Left lobe of liver (tissue), 2 donors: Measurements from ENCODE around the gene SULT1B1. TPM values are rescaled to one million over a fixed set of nuclear protein-coding genes. Genes with fewer than 3 reads are reported as not detected.

ENCODE experiments used
- ATAC-seq: fragments of 200-7000 bp; cut with Tn5 transposase; one replicate; pipeline ENCODE4 v1.9.1; 2020; ENCODE audit warnings: mild to moderate bottlenecking, moderate library complexity
- DNase-seq: peaks from one replicate; pipeline ENCODE4 v3.0.0-alpha.2; 2020; ENCODE audit warnings: low spot score
- total RNA-seq: library from RNA; stranded (reverse); gene quantifications from one replicate; pipeline ENCODE4 v1.2.1, GENCODE V29; 2021
- donor health status: DM: no; HTN: no; CAD: no; lungs with moderate emphysema.
- donor health status: DM: no; HTN: yes; CAD: no.

The SULT1B1 gene
- total RNA-seq, 1 donor from 2014 or later: 31.0 TPM

GRCh38 chr4:69750346-69750745 lies 10.1 kb downstream of the SULT1B1 start:
- no peak for DNase-seq
- no peak for ATAC-seq

DNA sequence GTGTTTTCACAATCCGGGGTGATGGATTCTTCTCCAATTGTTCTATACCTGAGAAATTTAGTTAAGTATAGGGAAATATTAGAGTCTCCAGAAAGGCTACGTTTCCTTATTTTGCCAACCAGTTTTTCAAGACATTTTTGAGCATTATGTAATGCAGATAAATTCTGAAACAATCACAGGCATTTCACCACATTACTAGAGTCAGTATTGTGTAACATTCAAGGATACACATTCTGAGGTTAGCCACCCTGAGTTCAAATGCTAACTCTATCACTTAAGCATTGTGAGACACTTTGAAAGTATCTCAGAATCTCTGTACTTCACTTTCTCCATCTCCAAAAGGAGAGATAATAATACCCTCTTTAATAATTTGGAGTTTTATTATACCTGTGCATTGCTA lies 10.6 kb downstream of the SULT1B1 start:
- DNase-seq: no peak
- ATAC-seq: peak; percentile 52

DNA sequence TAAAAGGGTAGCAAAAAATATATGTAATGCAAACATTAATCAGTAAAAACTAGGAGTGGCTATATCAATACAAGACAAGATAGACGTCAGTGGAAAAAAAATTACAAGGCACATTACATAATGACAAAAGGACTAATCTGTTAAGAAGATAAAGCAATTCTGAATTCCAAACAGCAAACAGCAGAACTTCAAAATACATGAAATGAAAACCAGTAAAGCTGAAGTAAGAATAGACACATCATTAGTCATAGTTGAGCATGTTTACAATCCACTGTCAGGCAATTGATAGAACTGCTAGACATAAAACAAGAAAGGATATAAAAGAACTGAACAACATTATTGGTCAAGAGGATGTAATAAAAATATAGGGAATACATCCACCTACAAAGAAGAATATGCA lies 12.2 kb downstream of the SULT1B1 start:
- no peak for ATAC-seq
- no peak for DNase-seq

DNA sequence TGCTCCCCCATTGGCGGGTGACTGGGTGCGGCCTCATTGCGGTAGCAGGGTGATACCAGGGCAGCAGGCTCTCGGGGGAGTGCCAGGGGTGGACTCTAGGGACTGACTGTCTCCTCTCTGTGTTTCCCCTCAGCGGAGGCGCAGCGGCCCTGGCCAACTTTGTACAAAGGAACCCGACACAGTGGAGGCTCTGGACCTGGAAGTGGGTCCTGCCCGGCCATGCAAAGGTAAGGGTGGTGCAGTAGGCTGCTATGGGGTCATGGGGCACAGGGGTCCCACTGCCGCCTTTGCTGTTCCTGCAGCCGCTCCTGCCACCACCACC lies 16.3 kb downstream of the SULT1B1 start:
- DNase-seq (no peak), ATAC-seq (no peak)

DNA sequence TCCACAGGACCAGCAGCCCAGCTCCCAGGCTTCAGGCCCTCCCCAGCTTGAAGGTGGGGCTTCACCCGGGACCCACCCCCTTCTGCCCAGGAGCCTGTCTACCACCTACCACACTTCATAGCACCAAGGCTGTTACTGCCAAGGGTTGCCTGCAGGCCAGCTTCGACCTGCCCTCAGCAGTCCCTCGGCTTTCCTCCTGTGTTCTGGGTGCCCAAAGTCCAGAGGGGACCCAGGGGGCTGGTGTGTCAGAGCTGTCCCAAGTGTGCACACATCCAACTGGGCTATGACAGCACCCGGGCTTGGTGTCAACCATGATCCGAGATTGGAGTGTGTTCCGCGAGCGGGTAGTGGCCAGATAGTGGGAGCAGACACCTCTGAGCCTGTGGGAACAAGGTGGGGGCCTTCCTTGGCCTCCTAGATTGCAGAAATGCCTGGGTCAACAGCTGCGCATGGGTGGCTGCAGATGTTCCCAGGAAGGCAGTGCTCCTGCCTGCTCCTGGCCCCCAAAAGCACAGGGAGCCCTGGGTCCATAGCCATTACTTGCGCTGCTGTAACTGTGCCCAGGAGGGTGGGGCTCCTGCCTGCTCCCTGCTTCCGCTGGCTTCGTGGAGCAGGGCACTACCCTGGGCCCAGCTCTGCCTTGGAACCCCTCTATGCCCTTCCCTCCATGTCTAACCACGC lies 16.8 kb downstream of the SULT1B1 start:
- DNase-seq: no peak
- ATAC-seq: no peak

GRCh38 chr4:69742596-69742995 lies 17.8 kb downstream of the SULT1B1 start:
- DNase-seq (no peak), ATAC-seq (no peak)

GRCh38 chr4:69738872-69739271 lies 21.5 kb downstream of the SULT1B1 start:
- ATAC-seq: peak; percentile 89
- no peak for DNase-seq

- ATAC-seq (no peak), DNase-seq (no peak)
These were observed 25.3 kb downstream of the SULT1B1 start for GRCh38 chr4:69735119-69735518.

- DNase-seq (no peak), ATAC-seq (no peak)
These were observed 28.6 kb downstream of the SULT1B1 start for GRCh38 chr4:69731847-69732246.

GRCh38 chr4:69731241-69731640 lies 29.2 kb downstream of the SULT1B1 start:
- ATAC-seq (no peak), DNase-seq (no peak)

- DNase-seq (no peak), ATAC-seq (no peak)
These were observed 30.4 kb downstream of the SULT1B1 start for GRCh38 chr4:69730002-69730401.

GRCh38 chr4:69727926-69728325 lies 32.5 kb downstream of the SULT1B1 start:
- DNase-seq (no peak), ATAC-seq (no peak)

DNA sequence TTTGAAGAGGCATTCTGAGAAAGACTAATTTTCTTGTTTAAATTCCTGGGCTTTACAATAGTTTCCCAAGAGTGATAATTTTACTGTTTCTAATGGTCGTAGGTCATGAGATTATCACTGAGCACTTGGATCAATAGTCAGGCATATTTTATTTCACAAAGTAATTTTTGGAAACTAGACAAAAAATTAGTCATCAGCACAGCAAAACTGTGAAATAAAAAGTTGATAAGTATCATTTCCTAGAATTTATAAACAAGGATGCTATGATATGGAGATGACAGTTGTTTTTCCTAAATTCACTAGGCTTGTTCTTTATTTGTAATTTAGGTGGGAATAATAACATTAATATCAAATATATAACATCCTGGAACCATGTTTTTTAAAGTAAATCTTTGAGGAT lies 33.0 kb downstream of the SULT1B1 start:
- ATAC-seq: no peak

GRCh38 chr4:69726971-69727370 lies 33.4 kb downstream of the SULT1B1 start:
- DNase-seq (no peak), ATAC-seq (no peak)

More for the DNA sequence above, 33.0 kb downstream of the SULT1B1 start:
- DNase-seq: no peak

- ATAC-seq: no peak
- no peak for DNase-seq
These were observed 41.8 kb downstream of the SULT1B1 start for GRCh38 chr4:69718396-69719271.

DNA sequence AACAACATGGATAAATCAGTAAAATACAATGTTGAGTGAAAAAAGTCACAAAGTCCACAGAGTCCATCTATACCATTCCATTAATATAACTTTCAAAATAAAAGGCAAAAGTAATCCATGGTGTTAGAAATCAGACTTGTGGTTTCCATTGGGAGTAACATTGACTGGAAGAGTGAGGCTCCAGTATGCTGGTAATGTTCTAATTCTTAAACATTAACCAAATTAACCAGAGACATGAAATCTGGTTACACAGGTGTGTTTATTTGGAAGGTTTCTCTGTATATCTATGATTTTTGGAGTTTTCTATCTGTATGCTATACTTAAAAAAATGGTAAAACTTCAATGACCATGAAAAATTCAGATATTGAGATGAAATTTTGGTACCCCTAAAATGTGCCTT lies 42.6 kb downstream of the SULT1B1 start:
- DNase-seq (no peak), ATAC-seq (peak; percentile 49)

DNA sequence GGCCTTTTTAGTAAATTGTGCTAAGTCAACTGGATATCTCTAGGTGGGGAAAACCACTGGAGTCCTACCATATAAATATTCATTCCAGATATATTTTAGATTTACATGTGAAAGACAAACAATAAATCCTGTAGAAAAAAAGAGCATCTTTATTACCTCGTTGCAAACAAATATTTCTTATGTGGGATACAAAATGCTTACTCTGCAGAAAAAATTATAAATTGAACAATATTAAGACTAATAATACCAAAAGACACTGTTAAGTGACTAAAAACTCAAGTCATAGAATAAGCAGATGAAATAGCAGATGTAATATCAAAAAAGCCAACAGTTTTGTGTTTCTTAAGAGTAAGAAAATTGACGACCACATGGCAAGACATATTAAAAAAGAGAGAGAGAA lies 43.8 kb downstream of the SULT1B1 start:
- DNase-seq (no peak), ATAC-seq (no peak)

DNA sequence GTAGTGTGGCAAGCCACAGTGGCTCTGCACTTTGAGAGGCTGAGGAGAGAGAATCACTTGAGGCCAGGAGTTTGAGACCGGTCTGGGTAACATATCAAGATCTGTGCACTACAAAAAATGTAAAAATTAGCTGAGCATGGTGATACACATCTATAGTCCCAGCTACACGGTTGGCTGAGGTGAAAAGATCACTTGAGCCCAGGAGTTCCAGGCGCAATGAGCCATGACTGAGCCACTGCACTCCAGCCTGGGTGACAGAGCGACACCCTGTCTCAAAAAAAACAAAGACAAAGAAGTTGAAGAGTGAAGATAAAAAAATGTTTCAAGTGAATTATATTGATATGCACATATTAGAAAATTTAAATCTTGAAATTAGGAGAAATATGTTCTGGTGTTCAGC lies 46.3 kb downstream of the SULT1B1 start:
- DNase-seq (no peak), ATAC-seq (peak; percentile 52)

- DNase-seq (peak; percentile 74), ATAC-seq (peak; percentile 87)
These were observed 46.8 kb downstream of the SULT1B1 start for GRCh38 chr4:69713593-69713992.

- DNase-seq (peak; percentile 59), ATAC-seq (peak; percentile 60)
These were observed 49.8 kb downstream of the SULT1B1 start for GRCh38 chr4:69710580-69710979.

GRCh38 chr4:69708211-69708610 lies 52.2 kb downstream of the SULT1B1 start:
- ATAC-seq: no peak
- DNase-seq: no peak

DNA sequence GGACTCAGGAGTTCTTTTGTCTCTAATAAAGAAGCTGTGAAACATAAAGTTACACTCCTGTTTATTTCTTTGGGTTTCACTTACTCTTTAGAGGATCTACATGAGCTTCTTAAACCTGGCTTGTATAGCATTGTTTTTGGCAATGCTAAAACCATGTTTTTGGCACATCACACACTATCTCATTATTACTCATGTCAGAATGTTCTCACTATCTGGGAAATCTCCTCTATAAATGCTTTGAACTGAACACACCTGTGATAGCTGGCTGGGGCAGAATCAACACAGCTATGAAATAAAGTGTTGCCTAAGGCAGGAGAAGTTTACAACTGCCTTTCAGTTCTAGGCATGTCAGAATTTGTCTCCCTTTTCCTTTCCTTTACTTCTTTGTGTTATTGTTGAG lies 52.6 kb downstream of the SULT1B1 start:
- peak; percentile 70 for ATAC-seq
- DNase-seq: no peak
